A549 treated with CORT108297 at 1 μM for 4 hours (cell line): ENCODE measurements around the gene MYL11. TPM values are rescaled to one million over a fixed set of nuclear protein-coding genes. Genes with fewer than 3 reads are reported as not detected.

Experiments used
- total RNA-seq: library from RNA; stranded (reverse); fragments of 200-300 nt; extraction: Qiagen RNA extraction; gene quantifications from 5 replicates; pipeline ENCODE4 v1.2.3, GENCODE V29; 2022

MYL11 gene
- 0.38 to 0.55 TPM (median 0.48 TPM) in 3 of 5 replicates, not detected in the others for total RNA-seq

GRCh38 chr16:30374538-30374937 is at the start of gene MYL11:
TSS of gene MYL11 (plus strand) at chr16:30374802. CDS start at chr16:30374858, 56 bp downstream.

GRCh38 chr16:30355144-30355953 is 19.3 kb upstream of the MYL11 start, which contains the start of gene CD2BP2:
TSS of gene CD2BP2 (minus strand) at chr16:30355308. CDS start at chr16:30354681, 627 bp downstream.

GRCh38 chr16:30370456-30371247 is 4.0 kb upstream of the MYL11 start, which contains the start of gene TBC1D10B:
TSS of gene TBC1D10B (minus strand) at chr16:30370494. CDS start at chr16:30370183, 311 bp downstream.

GRCh38 chr16:30382111-30382881 is 7.7 kb downstream of the MYL11 start, which contains the start of gene SEPTIN1:
TSS of gene SEPTIN1 (minus strand) at chr16:30382561. CDS start at chr16:30382542, 19 bp downstream.

GRCh38 chr16:30395155-30395991 is 20.8 kb downstream of the MYL11 start, which contains the start of gene ZNF48:
TSS of gene ZNF48 (plus strand) at chr16:30395420. CDS start at chr16:30395795, 375 bp downstream.

GRCh38 chr16:30407102-30407803 is 32.7 kb downstream of the MYL11 start, which contains the start of gene ZNF771:
TSS of gene ZNF771 (plus strand) at chr16:30407606. CDS start at chr16:30408054, 448 bp downstream.

Other genes starting within 250 kb of the MYL11 start
- gene CORO1A, start 191.2 kb upstream of the MYL11 start, total RNA-seq, result 2.6 to 3.7 TPM (median 2.8 TPM) in 5 replicates
- gene BOLA2B, start 181.1 kb upstream of the MYL11 start, total RNA-seq, result 128 to 240 TPM (median 221 TPM) in 5 replicates
- 11.1 to 23.3 TPM (median 17.7 TPM) in 5 replicates for gene SLX1A, start 180.9 kb upstream of the MYL11 start, total RNA-seq
- gene SULT1A3, start 175.5 kb upstream of the MYL11 start, total RNA-seq, result 6.1 to 13.7 TPM (median 8.6 TPM) in 5 replicates
- gene NPIPB13, start 126.3 kb upstream of the MYL11 start, total RNA-seq, result 2.0 to 2.8 TPM (median 2.2 TPM) in 5 replicates
- 61.6 to 68.7 TPM (median 66.4 TPM) in 5 replicates for gene CD2BP2, start 19.5 kb upstream of the MYL11 start, total RNA-seq
- 24.8 to 34.5 TPM (median 31.6 TPM) in 5 replicates for gene TBC1D10B, start 4.3 kb upstream of the MYL11 start, total RNA-seq
- gene SEPTIN1, start 7.8 kb downstream of the MYL11 start, total RNA-seq, result 0.58 to 2.5 TPM (median 2.1 TPM) in 5 replicates
- 11.7 to 13.0 TPM (median 12.4 TPM) in 5 replicates for gene ZNF48, start 20.6 kb downstream of the MYL11 start, total RNA-seq
- gene ZNF771, start 32.8 kb downstream of the MYL11 start, total RNA-seq, result 3.0 to 6.8 TPM (median 5.5 TPM) in 5 replicates
- 103 to 143 TPM (median 138 TPM) in 5 replicates for gene DCTPP1, start 55.2 kb downstream of the MYL11 start, total RNA-seq
- gene SEPHS2, start 71.1 kb downstream of the MYL11 start, total RNA-seq, result 48.6 to 54.5 TPM (median 51.1 TPM) in 5 replicates
- 0.06 to 0.17 TPM (median 0.13 TPM) in 5 replicates for gene ITGAL, start 97.9 kb downstream of the MYL11 start, total RNA-seq
- gene ZNF768, start 151.8 kb downstream of the MYL11 start, total RNA-seq, result 37.2 to 50.3 TPM (median 46.5 TPM) in 5 replicates
- gene ZNF747, start 160.1 kb downstream of the MYL11 start, total RNA-seq, result 3.8 to 4.6 TPM (median 4.5 TPM) in 5 replicates
- gene ZNF764, start 183.6 kb downstream of the MYL11 start, total RNA-seq, result 4.5 to 6.9 TPM (median 6.6 TPM) in 5 replicates
- gene ZNF688, start 196.9 kb downstream of the MYL11 start, total RNA-seq, result 4.8 to 8.1 TPM (median 7.8 TPM) in 5 replicates
- not detected in 5 replicates for gene ZNF785, start 210.9 kb downstream of the MYL11 start, total RNA-seq
- 7.6 to 9.2 TPM (median 8.1 TPM) in 5 replicates for gene ZNF689, start 235.6 kb downstream of the MYL11 start, total RNA-seq